ENCODE results near the gene ADCY4. TPM values are rescaled to one million over a fixed set of nuclear protein-coding genes. Genes with fewer than 3 reads are reported as not detected.
A peak's percentile ranks its signal among the peaks of the same experiment; 100 is the strongest.

The ADCY4 gene
- total RNA-seq, 2 donors from 2014 or later, result 10.6 to 14.8 TPM

DNA sequence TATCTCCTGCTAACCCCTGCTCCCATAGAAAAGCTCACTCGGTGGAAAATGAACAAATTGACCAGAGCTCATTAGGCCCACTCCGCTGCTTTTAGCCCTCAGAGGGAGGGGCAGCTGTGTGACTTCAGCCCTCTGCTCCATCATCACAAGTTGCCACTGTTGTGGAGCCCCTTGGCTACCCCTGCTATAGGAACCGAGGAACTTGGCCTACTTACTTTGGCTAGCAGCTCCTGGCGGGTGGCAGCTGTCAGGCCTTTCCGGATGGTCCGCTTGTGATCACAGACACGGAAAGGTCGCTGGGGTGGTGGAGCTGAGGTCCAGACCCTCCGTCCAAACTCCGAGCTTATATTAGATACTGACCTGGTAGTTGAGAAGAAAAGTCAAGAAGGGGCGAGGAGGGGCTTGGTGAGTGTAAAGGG lies 27.7 kb downstream of the ADCY4 start:
- 74 to 75% methylated on average over 10 to 11 of the region's 11 CpGs for WGBS, 2 donors
- Histone ChIP-seq H3K36me3 (replicated peaks in 1 of 2; ENCODE audit: insufficient read depth in 1 of 2, low read depth in 2 of 2) (peaks cover 6 to 32% of the 10 kb centered on the region in 2 donors), H3K27ac (peak overlapping the region; percentile 77 to 92 (median 82)), H3K27me3 (no peaks in the 10 kb centered on the region), H3K4me3 (no peak overlapping the region), H3K9me3 (no peaks in the 10 kb centered on the region), H3K4me1 (peaks cover 62% of the 10 kb centered on the region)
- DNase-seq, result peak in 1 of 4 donors; percentile 50
- intact Hi-C loops (cut with DNase I), result no loop called here
- TF ChIP-seq POLR2A (IDR thresholded peaks at IDR 0.05), result no peak
- TF ChIP-seq, protein P1, sequence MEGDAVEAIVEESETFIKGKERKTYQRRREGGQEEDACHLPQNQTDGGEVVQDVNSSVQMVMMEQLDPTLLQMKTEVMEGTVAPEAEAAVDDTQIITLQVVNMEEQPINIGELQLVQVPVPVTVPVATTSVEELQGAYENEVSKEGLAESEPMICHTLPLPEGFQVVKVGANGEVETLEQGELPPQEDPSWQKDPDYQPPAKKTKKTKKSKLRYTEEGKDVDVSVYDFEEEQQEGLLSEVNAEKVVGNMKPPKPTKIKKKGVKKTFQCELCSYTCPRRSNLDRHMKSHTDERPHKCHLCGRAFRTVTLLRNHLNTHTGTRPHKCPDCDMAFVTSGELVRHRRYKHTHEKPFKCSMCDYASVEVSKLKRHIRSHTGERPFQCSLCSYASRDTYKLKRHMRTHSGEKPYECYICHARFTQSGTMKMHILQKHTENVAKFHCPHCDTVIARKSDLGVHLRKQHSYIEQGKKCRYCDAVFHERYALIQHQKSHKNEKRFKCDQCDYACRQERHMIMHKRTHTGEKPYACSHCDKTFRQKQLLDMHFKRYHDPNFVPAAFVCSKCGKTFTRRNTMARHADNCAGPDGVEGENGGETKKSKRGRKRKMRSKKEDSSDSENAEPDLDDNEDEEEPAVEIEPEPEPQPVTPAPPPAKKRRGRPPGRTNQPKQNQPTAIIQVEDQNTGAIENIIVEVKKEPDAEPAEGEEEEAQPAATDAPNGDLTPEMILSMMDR (IDR thresholded peaks at IDR 0.05), result no peak
- no peak for ATAC-seq

DNA sequence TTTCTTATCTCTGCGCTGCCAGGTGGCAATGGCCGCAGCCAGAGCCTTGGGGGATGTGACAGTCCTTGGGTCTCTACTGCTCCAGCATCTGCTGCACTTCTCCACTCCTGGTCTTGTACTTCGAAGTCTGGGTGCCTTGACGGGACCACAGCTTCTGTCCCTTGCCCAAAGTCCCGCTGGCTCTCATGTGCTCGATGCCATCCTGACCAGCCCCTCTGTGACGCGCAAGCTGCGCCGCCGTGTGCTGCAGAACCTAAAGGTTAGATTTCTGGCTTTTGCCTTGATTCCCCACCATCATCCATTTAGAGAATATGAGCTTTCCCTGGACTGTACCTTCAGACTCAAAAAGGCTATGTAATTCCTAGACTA lies 30.9 kb downstream of the ADCY4 start:
- H3K4me1 ChIP-seq, result peaks cover 51% of the 10 kb centered on the region
- peaks cover 6 to 35% of the 10 kb centered on the region in 2 donors for H3K36me3 ChIP-seq (replicated peaks in 1 of 2; ENCODE audit: insufficient read depth in 1 of 2, low read depth in 2 of 2)
- TF ChIP-seq POLR2A (IDR thresholded peaks at IDR 0.05), result no peak
- TF ChIP-seq, protein P1 (IDR thresholded peaks at IDR 0.05), result no peak
- intact Hi-C loops (cut with DNase I), result no loop called here
- no peak overlapping the region for H3K27ac ChIP-seq
- ATAC-seq, result no peak
- H3K27me3 ChIP-seq, result no peaks in the 10 kb centered on the region
- H3K4me3 ChIP-seq, result no peak overlapping the region
- DNase-seq, result no peak
- H3K9me3 ChIP-seq, result no peaks in the 10 kb centered on the region
- 91 to 94% methylated on average over 8 to 11 of the region's 11 CpGs for WGBS, 2 donors

DNA sequence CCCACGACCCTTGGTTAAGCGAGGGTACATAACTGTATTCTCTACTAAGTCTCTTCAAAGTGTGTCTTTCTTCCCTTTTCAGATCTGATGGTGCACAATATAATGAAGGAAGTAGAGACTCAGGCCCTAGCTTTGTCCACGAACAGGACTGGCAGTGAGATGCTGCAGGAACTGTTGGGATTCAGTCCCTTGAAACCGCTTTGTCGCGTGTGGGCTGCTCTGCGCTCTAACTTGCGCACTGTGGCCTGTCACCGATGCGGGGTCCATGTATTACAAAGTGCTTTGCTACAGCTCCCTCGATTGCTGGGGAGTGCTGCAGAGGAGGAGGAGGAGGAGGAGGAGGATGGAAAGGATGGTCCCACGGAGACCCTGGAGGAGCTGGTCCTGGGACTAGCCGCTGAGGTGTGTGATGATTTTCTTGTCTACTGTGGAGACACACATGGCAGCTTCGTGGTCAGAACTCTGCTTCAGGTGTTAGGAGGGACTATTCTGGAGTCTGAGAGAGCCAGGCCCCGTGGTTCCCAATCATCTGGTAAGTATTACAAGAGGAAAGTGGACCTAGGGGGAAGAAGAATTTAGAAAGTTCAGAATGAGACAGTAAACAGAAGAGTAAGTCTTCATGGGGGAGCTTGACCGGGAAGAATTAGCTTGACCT lies 34.4 kb downstream of the ADCY4 start:
- DNase-seq, result no peak
- Histone ChIP-seq H3K9me3 (no peaks in the 10 kb centered on the region), H3K27ac (peak overlapping the region; percentile 61 to 91 (median 85)), H3K4me1 (peaks cover 45% of the 10 kb centered on the region), H3K36me3 (replicated peaks in 1 of 2; ENCODE audit: insufficient read depth in 1 of 2, low read depth in 2 of 2) (peaks cover 6 to 31% of the 10 kb centered on the region in 2 donors), H3K27me3 (no peaks in the 10 kb centered on the region), H3K4me3 (peak overlapping the region; percentile 89 to 95)
- WGBS, 2 donors, result 19 to 20% methylated on average over 12 to 16 of the region's 16 CpGs
- intact Hi-C loops (cut with DNase I), result no loop called here
- ATAC-seq, result no peak
- TF ChIP-seq, protein P1 (IDR thresholded peaks at IDR 0.05), result no peak
- no peak for TF ChIP-seq POLR2A (IDR thresholded peaks at IDR 0.05)

DNA sequence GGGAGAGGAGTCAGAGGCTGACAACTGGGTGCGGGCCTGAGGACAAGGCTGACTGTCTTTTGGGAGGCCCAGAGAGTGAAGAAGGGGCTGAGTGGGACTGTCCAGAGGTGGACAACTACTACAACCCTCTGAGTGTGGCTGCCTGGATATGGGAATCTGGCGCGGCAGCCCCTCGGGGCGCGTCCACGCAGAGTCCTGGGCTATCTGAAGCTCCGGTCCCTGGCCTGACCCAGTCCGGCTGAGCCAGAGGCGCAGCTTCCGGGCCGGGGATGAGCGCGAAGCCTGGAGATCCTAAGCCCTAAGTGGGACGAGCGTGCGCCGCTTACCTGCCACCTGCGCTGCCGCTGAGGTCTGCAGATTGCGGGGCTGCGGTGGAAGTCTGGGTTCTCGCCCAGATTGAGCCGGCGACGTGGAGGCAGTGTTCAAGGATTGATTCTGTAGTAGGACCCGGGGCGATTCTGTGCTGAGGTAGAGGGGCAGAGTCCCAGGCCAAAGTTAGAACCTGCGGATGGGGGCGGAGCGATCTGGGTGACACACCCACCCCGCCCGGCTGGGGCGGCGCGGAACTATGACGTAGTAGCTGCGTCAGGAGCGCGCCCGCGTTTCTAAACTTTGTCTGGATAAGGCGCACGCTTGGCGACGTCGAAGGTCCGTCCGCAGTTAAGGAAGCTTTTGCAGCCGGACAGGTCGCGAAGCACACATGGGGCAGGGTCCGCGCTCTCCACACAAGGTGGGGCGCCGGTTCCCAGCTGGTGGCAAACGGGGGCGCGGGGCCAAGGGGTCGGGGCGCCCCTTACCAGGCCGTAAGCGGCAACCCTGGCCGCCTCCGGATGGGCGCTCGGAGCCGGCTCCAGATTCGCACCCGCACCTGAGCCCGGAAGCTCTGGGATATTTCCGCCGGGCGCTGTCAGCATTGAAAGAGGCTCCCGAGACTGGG lies 35.3 kb downstream of the ADCY4 start, which contains the start of the genes DHRS1 and NOP9:
TSS of gene DHRS1 (minus strand) at position 526 of the 937 bp plus-strand sequence. CDS start 674 bp downstream, outside the sequence.
TSS of gene NOP9 (plus strand) at position 596 of the 937 bp plus-strand sequence. CDS start at position 701, 105 bp downstream.
- DNase-seq (peak; percentile 91 to 94 (median 93)), ATAC-seq (peak; percentile 95)
- Histone ChIP-seq H3K27ac (peak within 1 kb of the TSS; percentile 61 to 91 (median 85)), H3K4me1 (peaks cover 45% of the 10 kb centered on the region), H3K4me3 (peak within 1 kb of the TSS; percentile 89 to 95), H3K27me3 (no peaks in the 10 kb centered on the region), H3K9me3 (no peaks in the 10 kb centered on the region), H3K36me3 (replicated peaks in 1 of 2; ENCODE audit: insufficient read depth in 1 of 2, low read depth in 2 of 2) (peaks cover 6 to 24% of the 10 kb centered on the region in 2 donors)
- WGBS, 2 donors, result 0% methylated on average over 2 to 70 of the region's 75 CpGs
- intact Hi-C loops (cut with DNase I), result no loop called here
- TF ChIP-seq POLR2A (IDR thresholded peaks at IDR 0.05), result peak in 2 of 3 donors; percentile 74 to 82
- TF ChIP-seq, protein P1 (IDR thresholded peaks at IDR 0.05), result peak in 2 of 7 experiments; percentile 12 to 16

Data from body of pancreas (tissue), 4 donors.